ENCODE measurements around the gene SP6.

DNA sequence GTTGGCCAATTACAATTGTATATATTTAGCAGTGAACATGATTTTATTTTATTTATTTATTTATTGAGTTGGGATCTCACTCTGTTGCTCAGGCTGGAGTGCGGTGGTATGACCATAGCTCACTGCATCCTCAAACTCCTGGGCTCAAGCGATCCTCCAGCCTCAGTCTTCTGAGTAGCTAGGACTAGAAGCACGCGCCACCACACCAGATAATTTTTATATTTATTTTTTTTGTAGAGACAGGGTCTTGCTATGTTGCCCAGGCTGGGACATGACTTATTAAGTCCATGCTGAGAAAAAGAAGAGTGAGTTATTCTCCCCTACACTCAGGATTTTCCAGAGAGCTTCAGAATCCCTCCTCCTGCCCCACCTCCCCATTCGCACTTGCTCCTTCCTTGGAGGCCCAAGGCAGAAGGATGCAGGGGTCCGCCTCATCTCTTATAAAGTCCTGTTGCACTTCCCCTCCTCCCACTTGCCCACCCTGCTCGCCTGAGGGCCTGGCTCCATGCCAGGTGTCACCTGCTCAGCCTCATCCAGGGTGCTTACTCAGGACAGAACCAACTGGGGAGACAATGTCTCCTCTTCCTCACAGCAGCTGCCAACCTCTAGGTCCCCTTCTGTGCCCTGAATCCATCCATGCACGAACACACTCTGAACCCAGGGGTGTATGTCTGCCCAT is 29.0 kb upstream of the SP6 start:
- TF ChIP-seq POLR2AphosphoS5 (IDR thresholded peaks at IDR 0.05; ENCODE audit: low read depth, low read length) (no peak), CTCF (IDR thresholded peaks at IDR 0.05 in 2 of 3, conservative IDR thresholded peaks at IDR 0.05 in 1 of 3; ENCODE audit: borderline replicate concordance in 1 of 3, insufficient read depth in 1 of 3, low read depth in 2 of 3, low read length in 2 of 3) (no peak), RAD21 (IDR thresholded peaks at IDR 0.05; ENCODE audit: low read depth) (no peak), EZH2 (IDR thresholded peaks at IDR 0.05) (no peak), EZH2phosphoT487 (IDR thresholded peaks at IDR 0.05; ENCODE audit: borderline replicate concordance) (no peak), POLR2A (IDR thresholded peaks at IDR 0.05; ENCODE audit: borderline replicate concordance, extremely low read depth, insufficient read depth, insufficient read length) (no peak), SP1 (IDR thresholded peaks at IDR 0.05; ENCODE audit: low read depth) (no peak), TCF7L2 (IDR thresholded peaks at IDR 0.05; ENCODE audit: borderline replicate concordance, extremely low read depth, insufficient read depth, insufficient read length) (no peak), YY1 (IDR thresholded peaks at IDR 0.05; ENCODE audit: extremely low read depth, insufficient replicate concordance, low read depth, low read length) (no peak), ZFX (IDR thresholded peaks at IDR 0.05) (no peak), EGR1 (IDR thresholded peaks at IDR 0.05; ENCODE audit: low read depth) (no peak)
- TF ChIP-seq, protein P1, sequence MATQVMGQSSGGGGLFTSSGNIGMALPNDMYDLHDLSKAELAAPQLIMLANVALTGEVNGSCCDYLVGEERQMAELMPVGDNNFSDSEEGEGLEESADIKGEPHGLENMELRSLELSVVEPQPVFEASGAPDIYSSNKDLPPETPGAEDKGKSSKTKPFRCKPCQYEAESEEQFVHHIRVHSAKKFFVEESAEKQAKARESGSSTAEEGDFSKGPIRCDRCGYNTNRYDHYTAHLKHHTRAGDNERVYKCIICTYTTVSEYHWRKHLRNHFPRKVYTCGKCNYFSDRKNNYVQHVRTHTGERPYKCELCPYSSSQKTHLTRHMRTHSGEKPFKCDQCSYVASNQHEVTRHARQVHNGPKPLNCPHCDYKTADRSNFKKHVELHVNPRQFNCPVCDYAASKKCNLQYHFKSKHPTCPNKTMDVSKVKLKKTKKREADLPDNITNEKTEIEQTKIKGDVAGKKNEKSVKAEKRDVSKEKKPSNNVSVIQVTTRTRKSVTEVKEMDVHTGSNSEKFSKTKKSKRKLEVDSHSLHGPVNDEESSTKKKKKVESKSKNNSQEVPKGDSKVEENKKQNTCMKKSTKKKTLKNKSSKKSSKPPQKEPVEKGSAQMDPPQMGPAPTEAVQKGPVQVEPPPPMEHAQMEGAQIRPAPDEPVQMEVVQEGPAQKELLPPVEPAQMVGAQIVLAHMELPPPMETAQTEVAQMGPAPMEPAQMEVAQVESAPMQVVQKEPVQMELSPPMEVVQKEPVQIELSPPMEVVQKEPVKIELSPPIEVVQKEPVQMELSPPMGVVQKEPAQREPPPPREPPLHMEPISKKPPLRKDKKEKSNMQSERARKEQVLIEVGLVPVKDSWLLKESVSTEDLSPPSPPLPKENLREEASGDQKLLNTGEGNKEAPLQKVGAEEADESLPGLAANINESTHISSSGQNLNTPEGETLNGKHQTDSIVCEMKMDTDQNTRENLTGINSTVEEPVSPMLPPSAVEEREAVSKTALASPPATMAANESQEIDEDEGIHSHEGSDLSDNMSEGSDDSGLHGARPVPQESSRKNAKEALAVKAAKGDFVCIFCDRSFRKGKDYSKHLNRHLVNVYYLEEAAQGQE (IDR thresholded peaks at IDR 0.05; ENCODE audit: low read depth) = no peak
- TF ChIP-seq, protein P2, sequence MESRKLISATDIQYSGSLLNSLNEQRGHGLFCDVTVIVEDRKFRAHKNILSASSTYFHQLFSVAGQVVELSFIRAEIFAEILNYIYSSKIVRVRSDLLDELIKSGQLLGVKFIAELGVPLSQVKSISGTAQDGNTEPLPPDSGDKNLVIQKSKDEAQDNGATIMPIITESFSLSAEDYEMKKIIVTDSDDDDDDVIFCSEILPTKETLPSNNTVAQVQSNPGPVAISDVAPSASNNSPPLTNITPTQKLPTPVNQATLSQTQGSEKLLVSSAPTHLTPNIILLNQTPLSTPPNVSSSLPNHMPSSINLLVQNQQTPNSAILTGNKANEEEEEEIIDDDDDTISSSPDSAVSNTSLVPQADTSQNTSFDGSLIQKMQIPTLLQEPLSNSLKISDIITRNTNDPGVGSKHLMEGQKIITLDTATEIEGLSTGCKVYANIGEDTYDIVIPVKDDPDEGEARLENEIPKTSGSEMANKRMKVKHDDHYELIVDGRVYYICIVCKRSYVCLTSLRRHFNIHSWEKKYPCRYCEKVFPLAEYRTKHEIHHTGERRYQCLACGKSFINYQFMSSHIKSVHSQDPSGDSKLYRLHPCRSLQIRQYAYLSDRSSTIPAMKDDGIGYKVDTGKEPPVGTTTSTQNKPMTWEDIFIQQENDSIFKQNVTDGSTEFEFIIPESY (IDR thresholded peaks at IDR 0.05; ENCODE audit: extremely low read depth, insufficient replicate concordance, low read length) = no peak

Measured in HCT116 (cell line).